Measurements from ENCODE around the gene VWF. TPM values are rescaled to one million over a fixed set of nuclear protein-coding genes. Genes with fewer than 3 reads are reported as not detected.

VWF gene
- total RNA-seq, 1 donor from 2014 or later = not detected

GRCh38 chr12:5900533-5901205 is 223.8 kb downstream of the VWF start:
- Mint-ChIP-seq H3K4me1 (ENCODE audit: low read depth) (no peaks in the 10 kb centered on the region), H3K4me3 (no peak overlapping the region), H3K9me3 (no peaks in the 10 kb centered on the region), H3K36me3 (ENCODE audit: low read depth) (no peaks in the 10 kb centered on the region), H3K27ac (no peak overlapping the region), H3K27me3 (ENCODE audit: insufficient read depth) (peaks cover 1% of the 10 kb centered on the region)
- intact Hi-C loops (cut with micrococcal nuclease) = no loop called here
- no peak for DNase-seq (ENCODE audit: low spot score)

GRCh38 chr12:5900076-5900475 is 224.4 kb downstream of the VWF start:
- H3K9me3 Mint-ChIP-seq = no peaks in the 10 kb centered on the region
- no peak overlapping the region for H3K27ac Mint-ChIP-seq

GRCh38 chr12:5899675-5900074 is 224.8 kb downstream of the VWF start:
- no peak for DNase-seq (ENCODE audit: low spot score)
- Mint-ChIP-seq H3K4me3 (no peak overlapping the region), H3K9me3 (no peaks in the 10 kb centered on the region), H3K27me3 (ENCODE audit: insufficient read depth) (peaks cover 3% of the 10 kb centered on the region), H3K36me3 (ENCODE audit: low read depth) (no peaks in the 10 kb centered on the region), H3K27ac (no peak overlapping the region), H3K4me1 (ENCODE audit: low read depth) (no peaks in the 10 kb centered on the region)
- intact Hi-C loops (cut with micrococcal nuclease) = no loop called here

More at GRCh38 chr12:5900076-5900475, 224.4 kb downstream of the VWF start:
- intact Hi-C loops (cut with micrococcal nuclease) = no loop called here
- no peak for DNase-seq (ENCODE audit: low spot score)
- Mint-ChIP-seq H3K4me3 (no peak overlapping the region), H3K4me1 (ENCODE audit: low read depth) (no peaks in the 10 kb centered on the region), H3K36me3 (ENCODE audit: low read depth) (no peaks in the 10 kb centered on the region), H3K27me3 (ENCODE audit: insufficient read depth) (peaks cover 1% of the 10 kb centered on the region)

GRCh38 chr12:5898874-5899273 is 225.6 kb downstream of the VWF start:
- DNase-seq (ENCODE audit: low spot score) = no peak
- intact Hi-C loops (cut with micrococcal nuclease) = no loop called here
- H3K27ac Mint-ChIP-seq = no peak overlapping the region
- H3K4me3 Mint-ChIP-seq = no peak overlapping the region
- H3K36me3 Mint-ChIP-seq (ENCODE audit: low read depth) = no peaks in the 10 kb centered on the region
- H3K27me3 Mint-ChIP-seq (ENCODE audit: insufficient read depth) = peaks cover 4% of the 10 kb centered on the region
- H3K9me3 Mint-ChIP-seq = no peaks in the 10 kb centered on the region
- H3K4me1 Mint-ChIP-seq (ENCODE audit: low read depth) = no peaks in the 10 kb centered on the region

Other genes starting within 250 kb of the VWF start
- gene ANO2, start 179.4 kb downstream of the VWF start, total RNA-seq = not detected in 2 replicates
- 47.4 and 50.9 TPM in 2 replicates for gene CD9, start 75.7 kb upstream of the VWF start, total RNA-seq
- not detected in 2 replicates for gene PLEKHG6, start 186.0 kb upstream of the VWF start, total RNA-seq
- 51.4 and 55.9 TPM in 2 replicates for gene TNFRSF1A, start 217.4 kb upstream of the VWF start, total RNA-seq

Data from activated T-helper 1 cell treated with anti-CD3 and anti-CD28 coated beads, Interleukin-12 subunit alpha, Interleukin-12 subunit beta, Interleukin-2, Interleukin-4 antibody, amounts not matched to agents 30 ng/mL and 10 ng/mL and 1 ng/mL, durations not matched to agents 14 hours and 24 hours and 36 hours (primary cell).